Measurements from ENCODE around the gene C1orf210. TPM values are rescaled to one million over a fixed set of nuclear protein-coding genes. Genes with fewer than 3 reads are reported as not detected.

C1orf210 gene
- total RNA-seq, 1 experiment from 2014 or later, result 29.3 TPM

DNA sequence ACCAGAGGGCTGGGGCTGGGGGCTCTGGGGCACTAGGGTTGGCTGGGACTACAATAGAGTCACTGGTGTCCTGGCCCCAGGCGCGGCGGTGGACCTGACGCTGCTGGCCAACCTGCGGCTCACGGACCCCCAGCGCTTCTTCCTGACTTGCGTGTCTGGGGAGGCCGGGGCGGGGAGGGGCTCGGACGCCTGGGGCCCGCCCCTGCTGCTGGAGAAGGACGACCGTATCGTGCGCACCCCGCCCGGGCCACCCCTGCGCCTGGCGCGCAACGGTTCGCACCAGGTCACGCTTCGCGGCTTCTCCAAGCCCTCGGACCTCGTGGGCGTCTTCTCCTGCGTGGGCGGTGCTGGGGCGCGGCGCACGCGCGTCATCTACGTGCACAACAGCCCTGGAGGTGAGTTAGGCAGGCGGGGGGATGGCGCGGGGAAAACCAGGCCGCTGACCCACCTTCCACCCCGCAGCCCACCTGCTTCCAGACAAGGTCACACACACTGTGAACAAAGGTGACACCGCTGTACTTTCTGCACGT lies 19.5 kb upstream of the C1orf210 start:
- no peaks in the 10 kb centered on the region for H3K4me1 ChIP-seq (replicated peaks; ENCODE audit: insufficient read depth)
- no peaks in the 10 kb centered on the region for H3F3A ChIP-seq (ENCODE audit: insufficient read depth, low read depth)
- no peaks in the 10 kb centered on the region for H3K79me2 ChIP-seq (ENCODE audit: low read depth)
- no peaks in the 10 kb centered on the region for H3K9me2 ChIP-seq (ENCODE audit: insufficient read depth)
- ChIA-PET CTCF (no interaction called here), POLR2A (ENCODE audit: unreplicated experiment) (no interaction called here)
- H3K4me3 ChIP-seq, result no peak overlapping the region
- no peaks in the 10 kb centered on the region for H4K20me1 ChIP-seq (ENCODE audit: insufficient read depth)
- no peak overlapping the region for H3K4me2 ChIP-seq
- no peak for DNase-seq
- no peaks in the 10 kb centered on the region for H3K27me3 ChIP-seq (ENCODE audit: insufficient read depth, low read depth)
- no TSS peak for BruUV-seq (replicated peaks)
- intact Hi-C loops (cut with micrococcal nuclease; ENCODE audit: unreplicated experiment), result no loop called here
- no peak overlapping the region for H2AFZ ChIP-seq
- no peak overlapping the region for H3K27ac ChIP-seq
- H3K9me3 ChIP-seq (ENCODE audit: insufficient read depth, low read depth), result no peaks in the 10 kb centered on the region
- H3K36me3 ChIP-seq (ENCODE audit: low read depth), result no peaks in the 10 kb centered on the region
- TF ChIP-seq EZH2 (IDR thresholded peaks at IDR 0.05; ENCODE audit: low read depth), result no peak
- TF ChIP-seq, protein P1, sequence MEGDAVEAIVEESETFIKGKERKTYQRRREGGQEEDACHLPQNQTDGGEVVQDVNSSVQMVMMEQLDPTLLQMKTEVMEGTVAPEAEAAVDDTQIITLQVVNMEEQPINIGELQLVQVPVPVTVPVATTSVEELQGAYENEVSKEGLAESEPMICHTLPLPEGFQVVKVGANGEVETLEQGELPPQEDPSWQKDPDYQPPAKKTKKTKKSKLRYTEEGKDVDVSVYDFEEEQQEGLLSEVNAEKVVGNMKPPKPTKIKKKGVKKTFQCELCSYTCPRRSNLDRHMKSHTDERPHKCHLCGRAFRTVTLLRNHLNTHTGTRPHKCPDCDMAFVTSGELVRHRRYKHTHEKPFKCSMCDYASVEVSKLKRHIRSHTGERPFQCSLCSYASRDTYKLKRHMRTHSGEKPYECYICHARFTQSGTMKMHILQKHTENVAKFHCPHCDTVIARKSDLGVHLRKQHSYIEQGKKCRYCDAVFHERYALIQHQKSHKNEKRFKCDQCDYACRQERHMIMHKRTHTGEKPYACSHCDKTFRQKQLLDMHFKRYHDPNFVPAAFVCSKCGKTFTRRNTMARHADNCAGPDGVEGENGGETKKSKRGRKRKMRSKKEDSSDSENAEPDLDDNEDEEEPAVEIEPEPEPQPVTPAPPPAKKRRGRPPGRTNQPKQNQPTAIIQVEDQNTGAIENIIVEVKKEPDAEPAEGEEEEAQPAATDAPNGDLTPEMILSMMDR (conservative IDR thresholded peaks at IDR 0.05), result no peak

DNA sequence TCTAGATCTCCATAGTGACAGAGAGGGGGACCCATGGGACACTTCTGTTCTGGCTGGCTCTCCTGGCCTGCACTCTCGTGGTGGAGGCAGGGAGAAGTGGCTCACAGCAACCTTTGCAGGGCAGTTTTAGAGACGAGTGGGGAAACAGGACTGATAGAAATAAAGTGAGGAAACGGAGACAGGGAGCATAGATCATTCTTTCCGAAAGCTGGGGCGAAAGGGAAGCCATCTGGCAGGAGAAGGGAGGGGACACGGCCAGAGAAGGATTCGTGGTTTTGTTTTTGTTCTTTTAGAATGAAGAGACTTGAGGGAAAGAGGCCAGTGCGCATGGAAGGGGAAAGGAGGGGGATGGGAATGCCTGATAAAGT lies 18.9 kb upstream of the C1orf210 start:
- H2AFZ ChIP-seq, result no peak overlapping the region
- no peaks in the 10 kb centered on the region for H3K9me3 ChIP-seq (ENCODE audit: insufficient read depth, low read depth)
- H3K36me3 ChIP-seq (ENCODE audit: low read depth), result no peaks in the 10 kb centered on the region
- CTCF ChIA-PET, result no interaction called here
- no peak for DNase-seq
- POLR2A ChIA-PET (ENCODE audit: unreplicated experiment), result no interaction called here
- TF ChIP-seq, protein P1 (conservative IDR thresholded peaks at IDR 0.05), result no peak
- no peak for TF ChIP-seq EZH2 (IDR thresholded peaks at IDR 0.05; ENCODE audit: low read depth)
- H3K79me2 ChIP-seq (ENCODE audit: low read depth), result no peaks in the 10 kb centered on the region
- H3K27me3 ChIP-seq (ENCODE audit: insufficient read depth, low read depth), result no peaks in the 10 kb centered on the region
- intact Hi-C loops (cut with micrococcal nuclease; ENCODE audit: unreplicated experiment), result no loop called here
- H3K4me2 ChIP-seq, result no peak overlapping the region
- no peaks in the 10 kb centered on the region for H4K20me1 ChIP-seq (ENCODE audit: insufficient read depth)
- no peak overlapping the region for H3K4me3 ChIP-seq
- H3K27ac ChIP-seq, result no peak overlapping the region
- H3K9me2 ChIP-seq (ENCODE audit: insufficient read depth), result no peaks in the 10 kb centered on the region
- no peaks in the 10 kb centered on the region for H3F3A ChIP-seq (ENCODE audit: insufficient read depth, low read depth)
- BruUV-seq (replicated peaks), result no TSS peak
- H3K4me1 ChIP-seq (replicated peaks; ENCODE audit: insufficient read depth), result no peaks in the 10 kb centered on the region

DNA sequence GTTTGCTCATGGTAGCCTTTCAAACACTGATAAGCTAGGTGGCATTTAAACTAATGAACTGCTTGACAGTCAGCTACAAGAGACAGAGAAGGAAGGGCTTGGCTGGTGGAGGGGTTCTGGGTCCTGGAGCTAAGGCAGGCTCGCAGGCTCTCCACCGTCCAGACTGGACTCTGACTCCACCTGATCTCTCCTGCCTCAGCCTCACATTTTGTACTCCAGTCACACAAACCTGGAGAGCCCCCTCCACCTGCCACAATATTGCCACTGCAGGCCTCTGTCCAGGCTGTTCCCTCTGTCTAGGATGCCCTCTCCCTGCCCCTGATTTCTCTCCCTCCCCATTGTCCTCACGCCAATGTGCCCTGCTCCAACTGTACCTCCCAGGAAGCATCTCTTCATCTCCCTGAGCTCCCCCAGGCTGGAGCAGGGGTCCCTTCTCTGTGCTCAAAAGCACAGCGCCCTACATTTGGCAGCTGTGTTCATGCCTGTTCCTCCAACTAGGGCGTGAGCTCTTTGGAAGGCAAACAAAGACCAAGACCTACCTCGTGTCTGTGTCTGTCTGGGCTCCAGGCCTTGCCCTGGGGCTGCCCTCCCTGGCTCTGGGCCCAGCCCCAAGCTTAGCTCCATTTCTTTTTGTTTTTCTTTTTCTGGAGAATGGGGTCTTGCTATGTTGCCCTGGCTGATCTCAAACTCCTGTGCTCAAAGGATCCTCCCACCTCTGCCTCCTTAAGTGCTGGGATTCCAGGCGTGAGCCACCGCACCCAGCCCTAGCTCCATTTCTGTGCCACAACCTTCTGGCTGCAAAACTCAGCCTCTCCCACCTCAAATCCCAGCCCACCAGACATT lies 18.3 kb upstream of the C1orf210 start:
- TF ChIP-seq, protein P1 (conservative IDR thresholded peaks at IDR 0.05), result no peak
- no peak for TF ChIP-seq EZH2 (IDR thresholded peaks at IDR 0.05; ENCODE audit: low read depth)
- no peak for DNase-seq
- Histone ChIP-seq H3K9me3 (ENCODE audit: insufficient read depth, low read depth) (no peaks in the 10 kb centered on the region), H3K27me3 (ENCODE audit: insufficient read depth, low read depth) (no peaks in the 10 kb centered on the region), H3K36me3 (ENCODE audit: low read depth) (no peaks in the 10 kb centered on the region), H3K4me2 (no peak overlapping the region), H3K9me2 (ENCODE audit: insufficient read depth) (no peaks in the 10 kb centered on the region), H3F3A (ENCODE audit: insufficient read depth, low read depth) (no peaks in the 10 kb centered on the region), H3K4me3 (no peak overlapping the region), H2AFZ (no peak overlapping the region), H3K79me2 (ENCODE audit: low read depth) (no peaks in the 10 kb centered on the region), H3K27ac (no peak overlapping the region), H3K4me1 (replicated peaks; ENCODE audit: insufficient read depth) (no peaks in the 10 kb centered on the region), H4K20me1 (ENCODE audit: insufficient read depth) (no peaks in the 10 kb centered on the region)
- BruUV-seq (replicated peaks), result no TSS peak
- POLR2A ChIA-PET (ENCODE audit: unreplicated experiment), result interaction anchor here (0.5 kb wide), 1 partner anchor 32 kb away, joined by 4 read pairs; no protein-coding TSS in a partner anchor
- CTCF ChIA-PET, result no interaction called here
- intact Hi-C loops (cut with micrococcal nuclease; ENCODE audit: unreplicated experiment), result no loop called here
